Measurements from ENCODE around the gene PRCC. TPM values are rescaled to one million over a fixed set of nuclear protein-coding genes. Genes with fewer than 3 reads are reported as not detected.

Gene PRCC
- total and polyA plus RNA-seq, 2 of the 13 experiments (the other 11 are each of a cell fraction or from before 2014, with no cell fraction given) = 24.2 to 40.5 TPM

DNA sequence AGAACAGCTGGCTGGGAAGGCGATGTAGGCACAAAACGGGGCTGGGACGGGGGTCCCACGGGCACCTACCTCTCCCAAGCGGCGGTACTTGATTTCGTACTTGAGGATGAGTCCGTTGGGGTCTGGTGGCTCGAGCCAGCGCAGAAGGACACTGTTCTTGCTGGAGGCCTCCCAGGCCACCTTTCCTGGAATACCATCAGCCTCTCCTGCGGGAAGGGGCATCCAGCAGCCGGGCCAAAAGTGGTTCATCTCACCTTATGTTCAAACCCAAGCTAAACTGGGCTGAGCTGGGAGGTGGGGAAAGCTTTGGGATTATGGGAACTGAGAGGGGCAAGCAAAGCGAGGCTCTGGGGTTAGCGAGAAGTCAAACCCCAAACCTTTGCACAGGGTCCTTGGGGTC, 77.3 kb downstream of the PRCC start (continued):
- TF ChIP-seq, protein P1, sequence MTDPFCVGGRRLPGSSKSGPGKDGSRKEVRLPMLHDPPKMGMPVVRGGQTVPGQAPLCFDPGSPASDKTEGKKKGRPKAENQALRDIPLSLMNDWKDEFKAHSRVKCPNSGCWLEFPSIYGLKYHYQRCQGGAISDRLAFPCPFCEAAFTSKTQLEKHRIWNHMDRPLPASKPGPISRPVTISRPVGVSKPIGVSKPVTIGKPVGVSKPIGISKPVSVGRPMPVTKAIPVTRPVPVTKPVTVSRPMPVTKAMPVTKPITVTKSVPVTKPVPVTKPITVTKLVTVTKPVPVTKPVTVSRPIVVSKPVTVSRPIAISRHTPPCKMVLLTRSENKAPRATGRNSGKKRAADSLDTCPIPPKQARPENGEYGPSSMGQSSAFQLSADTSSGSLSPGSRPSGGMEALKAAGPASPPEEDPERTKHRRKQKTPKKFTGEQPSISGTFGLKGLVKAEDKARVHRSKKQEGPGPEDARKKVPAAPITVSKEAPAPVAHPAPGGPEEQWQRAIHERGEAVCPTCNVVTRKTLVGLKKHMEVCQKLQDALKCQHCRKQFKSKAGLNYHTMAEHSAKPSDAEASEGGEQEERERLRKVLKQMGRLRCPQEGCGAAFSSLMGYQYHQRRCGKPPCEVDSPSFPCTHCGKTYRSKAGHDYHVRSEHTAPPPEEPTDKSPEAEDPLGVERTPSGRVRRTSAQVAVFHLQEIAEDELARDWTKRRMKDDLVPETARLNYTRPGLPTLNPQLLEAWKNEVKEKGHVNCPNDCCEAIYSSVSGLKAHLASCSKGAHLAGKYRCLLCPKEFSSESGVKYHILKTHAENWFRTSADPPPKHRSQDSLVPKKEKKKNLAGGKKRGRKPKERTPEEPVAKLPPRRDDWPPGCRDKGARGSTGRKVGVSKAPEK (CRISPR knock-in tag; IDR thresholded peaks at IDR 0.05; ENCODE audit: borderline replicate concordance) = no peak
- no peak for TF ChIP-seq ARNT2 (CRISPR knock-in tag; IDR thresholded peaks at IDR 0.05; ENCODE audit: low read depth)
- TF ChIP-seq, protein P2, sequence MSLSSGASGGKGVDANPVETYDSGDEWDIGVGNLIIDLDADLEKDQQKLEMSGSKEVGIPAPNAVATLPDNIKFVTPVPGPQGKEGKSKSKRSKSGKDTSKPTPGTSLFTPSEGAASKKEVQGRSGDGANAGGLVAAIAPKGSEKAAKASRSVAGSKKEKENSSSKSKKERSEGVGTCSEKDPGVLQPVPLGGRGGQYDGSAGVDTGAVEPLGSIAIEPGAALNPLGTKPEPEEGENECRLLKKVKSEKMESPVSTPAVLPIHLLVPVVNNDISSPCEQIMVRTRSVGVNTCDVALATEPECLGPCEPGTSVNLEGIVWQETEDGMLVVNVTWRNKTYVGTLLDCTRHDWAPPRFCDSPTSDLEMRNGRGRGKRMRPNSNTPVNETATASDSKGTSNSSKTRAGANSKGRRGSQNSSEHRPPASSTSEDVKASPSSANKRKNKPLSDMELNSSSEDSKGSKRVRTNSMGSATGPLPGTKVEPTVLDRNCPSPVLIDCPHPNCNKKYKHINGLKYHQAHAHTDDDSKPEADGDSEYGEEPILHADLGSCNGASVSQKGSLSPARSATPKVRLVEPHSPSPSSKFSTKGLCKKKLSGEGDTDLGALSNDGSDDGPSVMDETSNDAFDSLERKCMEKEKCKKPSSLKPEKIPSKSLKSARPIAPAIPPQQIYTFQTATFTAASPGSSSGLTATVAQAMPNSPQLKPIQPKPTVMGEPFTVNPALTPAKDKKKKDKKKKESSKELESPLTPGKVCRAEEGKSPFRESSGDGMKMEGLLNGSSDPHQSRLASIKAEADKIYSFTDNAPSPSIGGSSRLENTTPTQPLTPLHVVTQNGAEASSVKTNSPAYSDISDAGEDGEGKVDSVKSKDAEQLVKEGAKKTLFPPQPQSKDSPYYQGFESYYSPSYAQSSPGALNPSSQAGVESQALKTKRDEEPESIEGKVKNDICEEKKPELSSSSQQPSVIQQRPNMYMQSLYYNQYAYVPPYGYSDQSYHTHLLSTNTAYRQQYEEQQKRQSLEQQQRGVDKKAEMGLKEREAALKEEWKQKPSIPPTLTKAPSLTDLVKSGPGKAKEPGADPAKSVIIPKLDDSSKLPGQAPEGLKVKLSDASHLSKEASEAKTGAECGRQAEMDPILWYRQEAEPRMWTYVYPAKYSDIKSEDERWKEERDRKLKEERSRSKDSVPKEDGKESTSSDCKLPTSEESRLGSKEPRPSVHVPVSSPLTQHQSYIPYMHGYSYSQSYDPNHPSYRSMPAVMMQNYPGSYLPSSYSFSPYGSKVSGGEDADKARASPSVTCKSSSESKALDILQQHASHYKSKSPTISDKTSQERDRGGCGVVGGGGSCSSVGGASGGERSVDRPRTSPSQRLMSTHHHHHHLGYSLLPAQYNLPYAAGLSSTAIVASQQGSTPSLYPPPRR (CRISPR knock-in tag; IDR thresholded peaks at IDR 0.05; ENCODE audit: borderline replicate concordance) = no peak
